ENCODE results near the gene HSPB8.

HSPB8 gene

DNA sequence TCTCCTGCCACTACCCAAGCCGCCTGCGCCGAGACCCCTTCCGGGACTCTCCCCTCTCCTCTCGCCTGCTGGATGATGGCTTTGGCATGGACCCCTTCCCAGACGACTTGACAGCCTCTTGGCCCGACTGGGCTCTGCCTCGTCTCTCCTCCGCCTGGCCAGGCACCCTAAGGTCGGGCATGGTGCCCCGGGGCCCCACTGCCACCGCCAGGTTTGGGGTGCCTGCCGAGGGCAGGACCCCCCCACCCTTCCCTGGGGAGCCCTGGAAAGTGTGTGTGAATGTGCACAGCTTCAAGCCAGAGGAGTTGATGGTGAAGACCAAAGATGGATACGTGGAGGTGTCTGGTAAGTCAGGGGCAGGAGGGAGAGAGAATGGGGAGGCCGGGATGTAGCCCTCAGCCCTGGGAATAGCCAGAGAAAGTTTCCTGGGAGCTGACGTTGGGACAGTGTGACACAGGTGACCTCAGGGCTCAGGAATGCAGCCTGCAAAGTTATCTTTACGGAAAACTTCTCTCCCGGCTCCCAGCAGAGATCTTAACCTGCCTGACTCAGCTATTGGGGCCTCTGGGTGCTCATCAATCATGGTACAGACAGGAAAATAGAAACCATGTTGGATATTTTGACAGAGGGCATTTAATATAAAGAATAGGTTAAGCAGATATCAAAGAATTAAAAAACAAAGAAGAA is 747 bp downstream of the HSPB8 start:
- no peaks in the 10 kb centered on the region; the same call in 1 of the 2 replicates for H3K27me3 ChIP-seq (replicated peaks; ENCODE audit: control insufficient read depth, insufficient read depth, low read length)
- H3K4me3 ChIP-seq (replicated peaks; ENCODE audit: low read depth, low read length), result no peak overlapping the region
- DNase-seq (ENCODE audit: extremely low read depth, insufficient read length), result no peak
- TF ChIP-seq, protein P1, sequence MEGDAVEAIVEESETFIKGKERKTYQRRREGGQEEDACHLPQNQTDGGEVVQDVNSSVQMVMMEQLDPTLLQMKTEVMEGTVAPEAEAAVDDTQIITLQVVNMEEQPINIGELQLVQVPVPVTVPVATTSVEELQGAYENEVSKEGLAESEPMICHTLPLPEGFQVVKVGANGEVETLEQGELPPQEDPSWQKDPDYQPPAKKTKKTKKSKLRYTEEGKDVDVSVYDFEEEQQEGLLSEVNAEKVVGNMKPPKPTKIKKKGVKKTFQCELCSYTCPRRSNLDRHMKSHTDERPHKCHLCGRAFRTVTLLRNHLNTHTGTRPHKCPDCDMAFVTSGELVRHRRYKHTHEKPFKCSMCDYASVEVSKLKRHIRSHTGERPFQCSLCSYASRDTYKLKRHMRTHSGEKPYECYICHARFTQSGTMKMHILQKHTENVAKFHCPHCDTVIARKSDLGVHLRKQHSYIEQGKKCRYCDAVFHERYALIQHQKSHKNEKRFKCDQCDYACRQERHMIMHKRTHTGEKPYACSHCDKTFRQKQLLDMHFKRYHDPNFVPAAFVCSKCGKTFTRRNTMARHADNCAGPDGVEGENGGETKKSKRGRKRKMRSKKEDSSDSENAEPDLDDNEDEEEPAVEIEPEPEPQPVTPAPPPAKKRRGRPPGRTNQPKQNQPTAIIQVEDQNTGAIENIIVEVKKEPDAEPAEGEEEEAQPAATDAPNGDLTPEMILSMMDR (IDR thresholded peaks at IDR 0.05; ENCODE audit: insufficient read depth, low read length, poor library complexity, severe bottlenecking), result no peak
- H3K36me3 ChIP-seq (ENCODE audit: control insufficient read depth, insufficient read depth, low read length), result no peaks in the 10 kb centered on the region

DNA sequence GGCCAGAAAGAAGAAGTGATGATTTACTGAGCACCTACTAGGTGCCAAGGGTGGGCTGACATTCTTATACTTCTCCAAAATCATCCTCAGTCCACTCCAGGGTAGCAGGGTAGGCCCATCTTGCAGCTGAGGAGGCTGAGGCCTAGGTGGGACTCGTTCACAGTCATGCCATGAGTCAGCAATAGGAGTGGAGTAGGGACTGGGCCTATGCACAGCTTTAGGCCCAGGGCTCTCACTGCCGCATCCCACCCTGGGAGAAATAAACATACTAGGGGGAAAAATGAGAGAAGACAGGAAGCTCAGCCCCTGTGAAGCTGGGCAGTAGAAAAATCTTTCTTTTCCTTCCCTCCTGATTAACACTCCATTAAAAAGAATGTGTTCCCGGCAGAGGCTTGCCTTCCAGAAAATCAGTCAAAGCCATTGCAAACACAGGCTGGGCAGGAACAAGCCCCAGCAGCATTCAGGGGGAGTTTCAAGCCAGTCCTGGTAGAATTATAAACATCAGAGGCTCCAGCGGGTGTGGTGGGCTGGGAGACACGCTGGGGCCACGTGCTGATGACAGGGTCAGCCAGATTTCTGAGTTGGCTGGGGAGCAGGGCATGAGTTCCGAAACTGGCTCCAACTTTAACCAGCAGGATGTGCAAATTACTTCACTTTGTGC is 1.8 kb downstream of the HSPB8 start:
- no peaks in the 10 kb centered on the region for H3K36me3 ChIP-seq (ENCODE audit: control insufficient read depth, insufficient read depth, low read length)
- H3K27me3 ChIP-seq (replicated peaks; ENCODE audit: control insufficient read depth, insufficient read depth, low read length), result no peaks in the 10 kb centered on the region; the same call in 1 of the 2 replicates
- no peak for DNase-seq (ENCODE audit: extremely low read depth, insufficient read length)
- TF ChIP-seq, protein P1 (IDR thresholded peaks at IDR 0.05; ENCODE audit: insufficient read depth, low read length, poor library complexity, severe bottlenecking), result no peak
- H3K4me3 ChIP-seq (replicated peaks; ENCODE audit: low read depth, low read length), result no peak overlapping the region

DNA sequence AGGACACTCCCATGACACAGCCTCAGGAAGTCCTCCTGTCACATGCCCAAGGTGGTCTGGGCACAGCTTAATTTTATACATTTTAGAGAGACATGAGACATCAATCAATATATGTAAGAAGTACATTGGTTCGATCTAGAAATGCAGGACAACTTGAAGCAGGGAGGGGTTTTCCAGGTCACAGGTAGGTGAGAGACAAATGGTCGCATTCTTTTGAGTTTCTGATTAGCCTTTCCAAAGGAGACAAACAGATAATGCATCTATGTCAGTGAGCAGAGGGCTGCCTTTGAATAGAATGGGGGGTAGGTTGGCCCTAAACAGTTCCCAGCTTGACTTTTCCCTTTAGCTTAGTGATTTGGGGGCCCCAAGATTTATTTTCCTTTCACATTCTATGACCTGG is 2.5 kb downstream of the HSPB8 start:
- Histone ChIP-seq H3K27me3 (replicated peaks; ENCODE audit: control insufficient read depth, insufficient read depth, low read length) (no peaks in the 10 kb centered on the region; the same call in 1 of the 2 replicates), H3K4me3 (replicated peaks; ENCODE audit: low read depth, low read length) (no peak overlapping the region)
- TF ChIP-seq, protein P1 (IDR thresholded peaks at IDR 0.05; ENCODE audit: insufficient read depth, low read length, poor library complexity, severe bottlenecking), result no peak

DNA sequence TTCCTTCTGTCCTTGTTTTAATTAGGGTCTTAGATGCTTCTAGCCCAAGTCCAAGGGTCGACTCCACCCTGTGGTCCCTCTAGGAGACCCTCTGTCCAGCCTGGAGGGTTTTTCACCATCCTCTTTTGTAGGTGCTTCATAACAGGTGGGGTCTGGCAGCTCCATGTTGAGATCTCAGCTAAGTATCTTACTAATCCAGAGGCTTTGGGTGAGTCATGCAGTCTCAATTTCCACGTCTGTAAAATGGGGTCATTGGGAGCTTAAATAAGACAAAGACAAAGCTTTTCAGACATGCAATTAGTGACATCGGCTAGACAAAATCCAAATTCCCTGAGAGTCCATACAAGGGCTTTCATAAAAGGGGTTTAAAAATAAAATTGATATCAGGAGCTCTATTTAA is 3.2 kb downstream of the HSPB8 start:
- Histone ChIP-seq H3K27me3 (replicated peaks; ENCODE audit: control insufficient read depth, insufficient read depth, low read length) (no peaks in the 10 kb centered on the region; the same call in 1 of the 2 replicates), H3K4me3 (replicated peaks; ENCODE audit: low read depth, low read length) (no peak overlapping the region), H3K36me3 (ENCODE audit: control insufficient read depth, insufficient read depth, low read length) (no peaks in the 10 kb centered on the region)
- TF ChIP-seq, protein P1 (IDR thresholded peaks at IDR 0.05; ENCODE audit: insufficient read depth, low read length, poor library complexity, severe bottlenecking), result no peak
- DNase-seq (ENCODE audit: extremely low read depth, insufficient read length), result no peak

More for the DNA sequence above, 2.5 kb downstream of the HSPB8 start:
- H3K36me3 ChIP-seq (ENCODE audit: control insufficient read depth, insufficient read depth, low read length), result no peaks in the 10 kb centered on the region
- DNase-seq (ENCODE audit: extremely low read depth, insufficient read length), result no peak

DNA sequence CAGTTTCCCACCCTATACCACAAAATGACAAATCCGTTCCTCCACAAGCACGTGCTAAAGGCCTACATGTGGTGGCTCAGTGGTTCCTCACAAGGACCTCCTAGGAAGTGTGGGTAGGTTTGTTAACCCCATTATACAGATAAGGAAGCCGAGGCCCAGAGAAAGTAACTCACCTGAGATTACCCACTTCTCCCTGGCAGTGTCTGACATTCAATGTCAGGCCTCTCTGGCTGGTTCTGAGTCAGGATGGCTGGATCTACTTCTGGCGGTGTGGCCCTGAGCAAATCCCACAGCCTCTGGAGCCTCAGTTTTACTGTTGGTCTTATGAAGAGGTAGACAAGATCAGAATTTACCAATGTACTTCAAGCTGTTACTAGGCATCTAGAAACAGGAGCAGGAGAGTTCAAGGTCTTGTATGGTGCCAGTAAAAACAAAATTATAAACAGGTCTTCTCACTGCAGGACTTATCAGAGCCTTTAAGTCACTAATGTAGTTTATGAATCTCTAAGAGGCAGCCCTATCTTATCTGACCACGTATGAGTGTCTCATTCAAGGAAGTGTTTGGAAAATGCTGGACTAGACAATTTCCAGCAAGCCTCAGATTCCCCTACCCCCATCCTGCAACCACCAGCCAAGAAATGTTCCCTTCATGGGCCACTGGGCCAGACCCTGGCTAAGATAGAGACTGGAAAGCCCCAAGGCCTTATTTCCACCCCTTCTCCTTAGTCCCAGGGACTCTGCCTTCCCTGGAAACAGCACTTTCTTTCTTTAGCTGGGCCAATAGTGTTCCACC is 4.2 kb downstream of the HSPB8 start:
- TF ChIP-seq, protein P1 (IDR thresholded peaks at IDR 0.05; ENCODE audit: insufficient read depth, low read length, poor library complexity, severe bottlenecking), result no peak
- DNase-seq (ENCODE audit: extremely low read depth, insufficient read length), result no peak
- no peaks in the 10 kb centered on the region for H3K36me3 ChIP-seq (ENCODE audit: control insufficient read depth, insufficient read depth, low read length)
- H3K27me3 ChIP-seq (replicated peaks; ENCODE audit: control insufficient read depth, insufficient read depth, low read length), result no peaks in the 10 kb centered on the region; the same call in 1 of the 2 replicates
- no peak overlapping the region for H3K4me3 ChIP-seq (replicated peaks; ENCODE audit: low read depth, low read length)

All from GM06990 (cell line).